ENCODE data around the gene NPIPB5.
"Not testable (repeated sequence)": the region's sequence is repeated elsewhere in the genome, so short reads cannot be mapped to it uniquely, and the experiment has no call there.

The NPIPB5 gene

DNA sequence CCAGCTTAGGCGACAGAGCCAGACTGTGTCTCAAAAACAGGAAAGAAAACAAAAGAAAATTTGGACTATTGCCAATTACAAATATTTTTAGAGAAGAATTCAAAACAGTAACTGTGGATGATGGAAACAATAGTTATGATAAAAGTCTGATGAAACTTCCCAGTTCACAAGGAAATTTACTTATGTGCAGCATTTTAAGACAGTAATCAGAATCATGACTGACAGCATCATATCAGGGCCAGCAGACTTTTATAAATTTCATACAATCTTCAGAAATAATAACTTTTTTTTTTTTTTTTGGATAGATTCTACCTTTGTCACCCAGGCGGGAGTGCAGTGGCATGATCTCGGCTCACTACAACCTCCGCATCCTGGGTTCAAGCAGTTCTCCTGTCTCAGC, at the start of gene NPIPB5:
Gene NPIPB5 (plus strand): TSS at position 301 of the 400 bp plus-strand sequence. CDS start 2,911 bp downstream, outside the sequence.
- not testable (repeated sequence) for DNase-seq

DNA sequence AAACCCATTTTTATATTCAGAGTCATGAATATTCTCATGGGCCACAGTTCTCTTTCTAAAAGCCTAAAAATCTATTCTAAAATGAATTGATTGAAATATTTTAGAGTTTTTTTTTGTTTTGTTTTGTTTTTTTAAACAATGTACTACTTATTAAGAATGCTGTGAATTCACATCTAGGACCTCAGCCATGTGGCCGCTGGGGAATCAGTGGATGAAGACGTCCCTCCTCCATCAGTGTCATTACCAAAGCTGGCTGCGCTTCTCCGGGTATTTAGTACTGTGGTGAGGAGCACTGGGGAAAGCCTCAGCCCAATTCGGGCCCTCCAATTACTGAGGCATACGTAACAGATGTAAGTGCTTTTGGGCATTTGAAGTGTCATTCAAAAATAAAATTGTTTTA, 41.8 kb upstream of the NPIPB5 start:
- not testable (repeated sequence) for DNase-seq

DNA sequence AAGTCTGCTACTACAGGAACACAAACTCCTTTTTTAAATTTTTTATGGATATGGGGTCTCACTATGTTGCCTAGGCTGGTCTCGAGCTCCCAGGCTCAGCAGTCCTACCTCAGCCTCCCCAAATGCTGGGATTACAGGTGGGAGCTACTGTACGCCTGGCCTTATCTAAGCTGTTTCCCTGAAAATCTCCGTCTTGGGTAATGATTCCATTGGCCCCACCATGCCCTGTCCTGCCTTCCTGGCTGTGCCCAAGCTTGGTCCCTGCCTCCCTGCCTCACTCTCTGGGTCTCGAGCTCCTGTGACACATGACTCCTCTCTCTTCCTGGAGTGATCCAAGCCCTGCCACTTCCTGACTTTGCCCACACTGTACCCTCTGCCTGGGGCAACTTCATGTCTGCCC, 27.3 kb downstream of the NPIPB5 start:
- not testable (repeated sequence) for DNase-seq

DNA sequence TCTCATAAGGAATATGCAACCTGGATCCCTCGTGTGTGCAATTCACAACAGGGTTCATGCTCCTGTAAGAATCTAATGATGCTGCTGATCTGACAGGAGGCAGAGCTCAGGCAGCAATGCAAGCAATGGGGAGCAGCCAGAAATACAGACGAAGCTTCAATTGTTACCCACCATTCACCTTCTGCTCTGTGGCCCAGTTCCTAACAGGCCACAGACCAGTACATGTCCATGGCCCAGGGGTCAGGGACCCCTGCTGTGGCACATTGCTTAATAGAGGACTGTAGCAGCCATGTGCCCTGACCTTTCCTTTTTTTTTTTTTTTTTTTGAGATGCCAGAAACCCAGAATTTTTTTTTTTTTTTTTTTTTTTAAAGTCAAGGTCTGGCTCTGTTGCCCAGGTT, 34.1 kb downstream of the NPIPB5 start:
- DNase-seq: not testable (repeated sequence)

DNA sequence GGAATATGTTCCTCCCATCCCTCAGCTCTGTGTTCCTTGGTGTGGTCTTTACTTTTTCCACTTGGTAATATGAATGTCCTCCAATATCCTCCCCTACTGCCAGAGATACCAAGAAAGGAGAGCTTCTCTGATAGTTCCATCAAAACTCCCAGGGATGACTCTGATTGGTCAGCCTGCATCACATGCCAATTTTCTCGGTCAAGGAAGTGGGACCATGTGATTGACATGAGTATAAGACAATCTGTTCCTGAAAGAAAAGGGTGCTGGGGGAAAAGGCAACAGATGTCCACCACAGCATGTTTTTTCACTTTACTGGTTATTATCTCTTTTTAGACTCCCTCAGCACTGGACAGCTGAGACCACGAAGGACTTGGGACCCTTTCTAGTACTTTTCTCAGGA, 35.9 kb downstream of the NPIPB5 start:
- DNase-seq: not testable (repeated sequence)

- DNase-seq: not testable (repeated sequence)
Measured at GRCh38 chr16:22547170-22547765, 36.6 kb downstream of the NPIPB5 start.

DNA sequence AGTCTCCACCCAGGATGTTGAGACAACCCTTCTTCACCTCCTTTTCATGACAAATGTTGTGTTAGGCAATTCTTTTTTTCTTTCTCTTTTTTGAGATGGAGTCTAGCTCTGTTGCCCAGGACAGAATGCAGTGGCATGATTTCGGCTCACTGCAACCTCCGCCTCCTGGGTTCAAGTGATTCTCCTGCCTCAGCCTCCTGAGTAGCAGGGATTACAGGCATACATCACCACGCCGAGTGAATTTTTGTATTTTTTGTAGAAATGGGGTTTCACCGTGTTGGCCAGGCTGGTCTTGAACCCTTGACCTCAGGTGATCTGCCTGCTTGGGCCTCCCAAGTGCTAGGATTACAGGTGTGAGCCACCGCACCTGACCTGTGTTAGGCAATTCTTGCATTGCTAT, 39.2 kb downstream of the NPIPB5 start:
- DNase-seq: not testable (repeated sequence)

GRCh38 chr16:22551143-22551542, 40.5 kb downstream of the NPIPB5 start:
- not testable (repeated sequence) for DNase-seq

DNA sequence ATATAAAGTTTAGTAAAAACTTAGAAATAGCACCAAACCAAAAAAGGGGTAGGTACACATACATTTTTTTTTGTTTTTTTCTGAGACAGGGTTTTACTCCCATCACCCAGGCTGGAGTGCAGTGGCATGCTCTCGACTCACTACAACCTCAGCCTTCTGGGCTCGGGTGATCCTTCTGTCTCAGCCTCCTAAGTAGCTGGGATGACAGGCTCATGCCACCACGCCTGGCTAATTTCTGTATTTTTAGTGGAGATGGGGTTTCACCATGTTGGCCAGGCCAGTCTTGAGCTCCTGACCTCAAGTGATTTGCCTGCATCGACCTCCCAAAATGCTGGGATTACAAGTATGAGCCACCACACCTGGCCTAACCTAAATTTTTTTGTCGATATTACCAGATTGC, 41.0 kb downstream of the NPIPB5 start:
- DNase-seq: not testable (repeated sequence)

DNA sequence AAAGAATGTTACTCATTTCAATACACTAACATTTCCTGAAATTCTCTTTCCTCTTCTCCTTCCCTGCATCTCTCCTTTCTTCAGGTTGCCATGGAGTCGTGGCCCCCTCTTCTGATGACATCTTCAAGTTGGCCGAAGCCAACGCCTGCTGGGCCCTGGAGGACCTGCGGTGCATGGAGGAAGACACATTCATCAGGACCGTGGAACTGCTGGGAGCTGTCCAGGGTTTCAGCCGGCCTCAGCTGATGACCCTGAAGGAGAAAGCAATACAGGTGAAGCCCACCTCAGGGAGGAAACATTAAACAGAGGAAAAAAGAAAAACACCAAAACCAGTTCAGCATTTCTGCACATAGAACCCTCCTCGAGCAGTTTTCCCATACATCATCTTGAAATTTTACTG, 46.1 kb downstream of the NPIPB5 start:
- DNase-seq: not testable (repeated sequence)

All from NCI-H1092 treated with DMSO at 0.1 percent for 48 hours (cell line).